Lower leg skin (tissue), 4 donors: ENCODE data around the gene SHISA5. TPM values are rescaled to one million over a fixed set of nuclear protein-coding genes. Genes with fewer than 3 reads are reported as not detected.
"Not testable (repeated sequence)": the region's sequence is repeated elsewhere in the genome, so short reads cannot be mapped to it uniquely, and the experiment has no call there.

Experiments
- DNase-seq, 2 donors: peaks; one replicate each; pipeline ENCODE4 v3.0.0-alpha.2; 2019; ENCODE audit warnings: low spot score in 2 of 2
- H3K4me3 ChIP-seq: fragments of 200-600 bp; sonication (generic); 2 replicates; pipeline ENCODE4 v1.5.1; 2017; ENCODE audit warnings: mild to moderate bottlenecking, low read depth; ENCODE audit not compliant: poor library complexity, severe bottlenecking
- CTCF ChIP-seq, 3 donors: fragments of 450-650 bp; IDR thresholded peaks; one replicate each; pipeline ENCODE4 v1.5.1; 2016; ENCODE audit warnings: antibody characterized with exemption in 3 of 3, mild to moderate bottlenecking in 3 of 3, moderate library complexity in 2 of 3
- POLR2A ChIP-seq, 2 donors: fragments of 450-650 bp; IDR thresholded peaks; one replicate each; pipeline ENCODE4 v1.6.1; 2016 to 2017; ENCODE audit warnings: antibody characterized with exemption in 2 of 2, mild to moderate bottlenecking in 1 of 2, moderate library complexity in 1 of 2
- WGBS, 2 donors: methylation state at CpG; one replicate each; pipeline ENCODE4 v1.1.5; 2018; 5-methylcytosine and 5-hydroxymethylcytosine counted together
- intact Hi-C: fragments of 100-400 bp; cut with DNase I; formaldehyde crosslinking; loops from one replicate; pipeline ENCODE4 v1.15.0; 2023; ENCODE audit warnings: low total_unique reads
- total RNA-seq, 4 donors: library from RNA; depleted of rRNA; stranded (reverse); fragments of >200 nt; gene quantifications; one replicate each; pipeline ENCODE4 v1.1.0, GENCODE V29; 2016

The SHISA5 gene
- total RNA-seq, 4 donors from 2014 or later = 64.3 to 93.6 (median 71.0) TPM

DNA sequence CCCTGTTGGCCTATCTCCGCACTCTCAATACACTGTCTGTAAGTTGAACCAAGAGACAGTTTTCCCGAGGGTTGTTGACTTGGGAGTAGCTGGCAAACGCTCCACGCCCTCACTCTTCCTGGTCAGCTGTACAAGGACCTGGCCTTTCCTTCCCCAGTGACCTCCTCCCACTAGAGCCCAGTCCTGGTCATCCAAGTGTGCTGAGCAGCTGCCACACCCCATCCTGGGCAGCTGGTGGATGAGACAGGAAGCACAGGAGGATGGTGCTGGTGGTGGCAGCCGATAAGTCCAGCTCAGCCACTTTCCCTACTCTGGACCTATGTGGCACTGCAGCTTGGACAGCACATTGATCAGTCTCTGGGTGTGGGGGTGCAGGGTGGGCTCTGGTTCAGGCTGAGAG is 32.8 kb upstream of the SHISA5 start:
- WGBS, 2 donors = 71 to 78% methylated on average over 1 to 5 of the region's 5 CpGs
- TF ChIP-seq CTCF (IDR thresholded peaks at IDR 0.05) (no peak), POLR2A (IDR thresholded peaks at IDR 0.05) (no peak)
- intact Hi-C loops = no loop called here
- no peak for DNase-seq
- H3K4me3 ChIP-seq = no peak overlapping the region

GRCh38 chr3:48536116-48536515 is 32.1 kb upstream of the SHISA5 start:
- no peak overlapping the region for H3K4me3 ChIP-seq
- intact Hi-C loops = no loop called here
- WGBS, 2 donors = 84 to 91% methylated on average over 14 to 19 of the region's 19 CpGs
- DNase-seq = no peak
- TF ChIP-seq POLR2A (IDR thresholded peaks at IDR 0.05) = no peak
- no peak for TF ChIP-seq CTCF (IDR thresholded peaks at IDR 0.05)

GRCh38 chr3:48535578-48535977 is 31.6 kb upstream of the SHISA5 start:
- no peak overlapping the region for H3K4me3 ChIP-seq
- 70 to 72% methylated on average over 4 of the region's 4 CpGs for WGBS, 2 donors
- DNase-seq = no peak
- TF ChIP-seq POLR2A (IDR thresholded peaks at IDR 0.05) (no peak), CTCF (IDR thresholded peaks at IDR 0.05) (no peak)
- intact Hi-C loops = no loop called here

DNA sequence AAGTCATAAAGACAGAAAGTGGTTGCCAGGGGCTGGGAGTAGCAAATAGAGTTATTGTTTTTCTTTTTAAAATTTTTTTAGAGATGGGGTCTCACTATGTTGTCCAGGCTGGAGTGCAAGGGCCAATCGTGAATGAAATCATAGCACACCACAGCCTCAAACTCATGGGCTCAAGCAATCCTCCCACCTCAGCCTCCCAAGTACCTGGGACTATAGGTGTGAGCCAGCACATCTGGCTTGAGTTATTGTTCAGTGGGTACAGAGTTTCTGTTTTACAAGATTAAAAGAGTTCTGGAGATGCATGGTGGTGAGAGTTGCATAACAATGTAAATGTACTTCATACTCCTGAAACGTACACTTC is 29.0 kb upstream of the SHISA5 start:
- 91 to 92% methylated on average over 2 of the region's 2 CpGs for WGBS, 2 donors
- intact Hi-C loops = no loop called here
- TF ChIP-seq POLR2A (IDR thresholded peaks at IDR 0.05) (no peak), CTCF (IDR thresholded peaks at IDR 0.05) (no peak)
- H3K4me3 ChIP-seq = no peak overlapping the region
- DNase-seq = no peak

- TF ChIP-seq CTCF (IDR thresholded peaks at IDR 0.05) (no peak), POLR2A (IDR thresholded peaks at IDR 0.05) (no peak)
- intact Hi-C loops = no loop called here
- no peak for DNase-seq
- WGBS, 2 donors = 89 to 92% methylated on average over 6 of the region's 6 CpGs
- no peak overlapping the region for H3K4me3 ChIP-seq
Measured at GRCh38 chr3:48532271-48532976, 28.4 kb upstream of the SHISA5 start.

DNA sequence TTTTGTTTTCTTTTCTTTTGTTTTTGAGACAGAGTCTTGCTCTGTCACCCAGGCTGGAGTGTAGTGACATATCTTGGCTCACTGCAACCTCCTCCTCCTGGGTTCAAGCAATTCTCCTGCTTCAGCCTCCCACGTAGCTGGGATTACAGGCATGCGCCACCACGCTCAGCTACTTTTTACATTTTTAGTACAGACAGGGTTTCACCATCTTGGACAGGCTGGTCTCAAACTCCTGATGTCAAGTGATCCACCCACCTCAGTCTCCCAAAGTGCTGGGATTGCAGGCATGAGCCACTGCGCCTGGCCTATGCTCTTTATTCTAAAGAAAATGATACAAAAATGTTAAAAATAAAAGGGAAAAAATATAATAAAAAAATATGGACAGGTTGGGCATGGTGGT is 26.7 kb upstream of the SHISA5 start:
- H3K4me3 ChIP-seq, intact Hi-C loops, DNase-seq: not testable (repeated sequence)
- WGBS, 2 donors = 92% methylated on average over 4 of the region's 4 CpGs
